Endodermal cell (in vitro differentiated cells): ENCODE results near the gene ZC3H8. TPM values are rescaled to one million over a fixed set of nuclear protein-coding genes. Genes with fewer than 3 reads are reported as not detected.

Experiments used
- DNase-seq: peaks from one replicate; pipeline ENCODE4 v3.0.0-alpha.2; 2017
- H3K27ac ChIP-seq: 2 replicates; pipeline ENCODE4 v1.5.1; 2013; ENCODE audit warnings: mild to moderate bottlenecking, low read depth, low read length, moderate library complexity
- H3K27me3 ChIP-seq: 2 replicates; pipeline ENCODE4 v1.6.1; 2013; ENCODE audit warnings: mild to moderate bottlenecking, low read length, moderate library complexity; ENCODE audit not compliant: insufficient read depth, control insufficient read depth, poor library complexity, severe bottlenecking
- H3K36me3 ChIP-seq: 2 replicates; pipeline ENCODE4 v1.7.0; 2013; ENCODE audit warnings: mild to moderate bottlenecking, low read length, moderate library complexity; ENCODE audit not compliant: control insufficient read depth, insufficient read depth
- H3K4me1 ChIP-seq: one replicate; pipeline ENCODE4 v1.7.0; 2013; ENCODE audit warnings: low read length; ENCODE audit not compliant: control insufficient read depth, insufficient read depth
- H3K4me3 ChIP-seq: 2 replicates; pipeline ENCODE4 v1.5.1; 2013; ENCODE audit warnings: mild to moderate bottlenecking, low read length, moderate library complexity
- H3K9ac ChIP-seq: 2 replicates; pipeline ENCODE4 v1.6.1; 2013; ENCODE audit warnings: mild to moderate bottlenecking, low read length, moderate library complexity; ENCODE audit not compliant: poor library complexity, severe bottlenecking; ENCODE audit errors: extremely low read depth
- H3K9me3 ChIP-seq: 2 replicates; pipeline ENCODE4 v1.6.1; 2013; ENCODE audit warnings: mild to moderate bottlenecking, low read length, moderate library complexity; ENCODE audit not compliant: control insufficient read depth
- H3K27ac Mint-ChIP-seq: 2 replicates; pipeline ENCODE4 v1.8.0; 2020; ENCODE audit warnings: mixed read lengths
- H3K27me3 Mint-ChIP-seq: 2 replicates; pipeline ENCODE4 v1.8.0; 2021; ENCODE audit warnings: mild to moderate bottlenecking, mixed read lengths; ENCODE audit not compliant: insufficient read depth
- H3K36me3 Mint-ChIP-seq: 2 replicates; pipeline ENCODE4 v1.8.0; 2020; ENCODE audit warnings: low read depth, mixed read lengths
- H3K4me1 Mint-ChIP-seq: 2 replicates; pipeline ENCODE4 v1.8.0; 2020; ENCODE audit warnings: mixed read lengths
- H3K4me3 Mint-ChIP-seq: 2 replicates; pipeline ENCODE4 v1.8.0; 2020; ENCODE audit warnings: mild to moderate bottlenecking, moderate library complexity, mixed read lengths
- H3K9me3 Mint-ChIP-seq: 2 replicates; pipeline ENCODE4 v1.8.0; 2020; ENCODE audit warnings: mild to moderate bottlenecking, mixed read lengths
- WGBS, 2 experiments: methylation state at CpG; one replicate each; pipeline versions ENCODE4 v1.1.5 to v1.1.7; 2013; ENCODE audit warnings: missing lambda C conversion rate in 2 of 2, mixed read lengths in 1 of 2; ENCODE audit not compliant: insufficient coverage in 1 of 2, insufficient read length in 1 of 2; 5-methylcytosine and 5-hydroxymethylcytosine counted together
- total RNA-seq, 2 donors: library from RNA; stranded (reverse); fragmentation: NEBNext Ultra II Directional in 1 of 2; extraction: Animal tissue kit (Norgen Biotek cat#: 25700) in 1 of 2; gene quantifications; 2 replicates in 1 of 2; 3 replicates in 1 of 2; pipeline ENCODE4 v1.2.1, GENCODE V29; 2021
- TF ChIP-seq, protein P1 (sequence below): fragments of 200-600 bp; sonication (generic); conservative IDR thresholded peaks from 2 replicates; pipeline ENCODE4 v1.5.0; 2021; ENCODE audit warnings: antibody characterized with exemption, mild to moderate bottlenecking

Gene ZC3H8
- total RNA-seq, 2 donors from 2014 or later: 8.3 to 10.6 TPM

DNA sequence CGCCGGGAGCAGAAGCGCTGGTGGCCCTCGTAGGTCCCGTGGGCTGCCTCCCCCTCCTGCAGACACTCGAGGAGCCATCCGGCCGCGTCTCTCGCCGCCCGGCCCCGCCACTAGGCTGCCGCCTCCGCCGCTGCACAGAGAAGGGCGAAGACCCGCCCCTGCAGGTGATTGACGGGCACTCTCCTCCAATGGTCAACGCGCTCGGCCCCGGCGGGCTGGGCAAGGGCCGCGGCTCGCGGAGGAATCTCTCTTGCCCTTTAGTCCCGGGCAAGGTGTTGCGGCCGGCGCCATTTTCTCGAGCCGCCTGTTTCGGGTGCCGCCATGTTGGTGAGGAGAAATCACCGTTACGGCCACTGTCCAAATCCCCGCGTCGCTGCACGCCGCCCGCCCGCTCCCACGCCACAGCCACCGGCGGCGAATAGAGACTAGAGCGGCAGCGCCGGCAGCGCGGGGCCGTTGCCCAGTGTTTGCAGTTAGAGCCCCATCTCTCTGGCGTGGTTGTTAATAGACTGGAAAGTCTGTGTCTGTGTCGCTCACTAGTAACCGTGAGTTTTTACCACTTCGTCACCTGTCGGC is 20.6 kb upstream of the ZC3H8 start, which contains the start of gene ZC3H6:
Gene ZC3H6 (plus strand): TSS at position 287 of the 576 bp plus-strand sequence. CDS start 398 bp downstream, outside the sequence.
- Histone ChIP-seq H3K27ac (peak within 1 kb of the TSS; percentile 100), H3K36me3 (no peaks in the 10 kb centered on the region), H3K4me3 (peak within 1 kb of the TSS; percentile 93), H3K9me3 (no peaks in the 10 kb centered on the region), H3K9ac (peak within 1 kb of the TSS; percentile 99), H3K4me1 (peaks cover 8% of the 10 kb centered on the region), H3K27me3 (no peaks in the 10 kb centered on the region)
- no peaks in the 10 kb centered on the region for H3K36me3 Mint-ChIP-seq
- WGBS, 2 experiments: 0 to 1% methylated on average over 31 to 60 of the region's 60 CpGs
- H3K27ac Mint-ChIP-seq: peak within 1 kb of the TSS; percentile 96
- H3K4me3 Mint-ChIP-seq: peak within 1 kb of the TSS; percentile 82
- peaks cover 2% of the 10 kb centered on the region for H3K9me3 Mint-ChIP-seq
- no peaks in the 10 kb centered on the region for H3K27me3 Mint-ChIP-seq
- DNase-seq: peak; percentile 99
- H3K4me1 Mint-ChIP-seq: peaks cover 20% of the 10 kb centered on the region
- TF ChIP-seq, protein P1, sequence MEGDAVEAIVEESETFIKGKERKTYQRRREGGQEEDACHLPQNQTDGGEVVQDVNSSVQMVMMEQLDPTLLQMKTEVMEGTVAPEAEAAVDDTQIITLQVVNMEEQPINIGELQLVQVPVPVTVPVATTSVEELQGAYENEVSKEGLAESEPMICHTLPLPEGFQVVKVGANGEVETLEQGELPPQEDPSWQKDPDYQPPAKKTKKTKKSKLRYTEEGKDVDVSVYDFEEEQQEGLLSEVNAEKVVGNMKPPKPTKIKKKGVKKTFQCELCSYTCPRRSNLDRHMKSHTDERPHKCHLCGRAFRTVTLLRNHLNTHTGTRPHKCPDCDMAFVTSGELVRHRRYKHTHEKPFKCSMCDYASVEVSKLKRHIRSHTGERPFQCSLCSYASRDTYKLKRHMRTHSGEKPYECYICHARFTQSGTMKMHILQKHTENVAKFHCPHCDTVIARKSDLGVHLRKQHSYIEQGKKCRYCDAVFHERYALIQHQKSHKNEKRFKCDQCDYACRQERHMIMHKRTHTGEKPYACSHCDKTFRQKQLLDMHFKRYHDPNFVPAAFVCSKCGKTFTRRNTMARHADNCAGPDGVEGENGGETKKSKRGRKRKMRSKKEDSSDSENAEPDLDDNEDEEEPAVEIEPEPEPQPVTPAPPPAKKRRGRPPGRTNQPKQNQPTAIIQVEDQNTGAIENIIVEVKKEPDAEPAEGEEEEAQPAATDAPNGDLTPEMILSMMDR: peak; percentile 18

- Mint-ChIP-seq H3K27ac (peak overlapping the region; percentile 92), H3K4me3 (peak overlapping the region; percentile 24), H3K9me3 (peaks cover 6% of the 10 kb centered on the region), H3K36me3 (no peaks in the 10 kb centered on the region), H3K4me1 (peaks cover 20% of the 10 kb centered on the region), H3K27me3 (no peaks in the 10 kb centered on the region)
- WGBS, 2 experiments: 90% methylated on average over 5 of the region's 5 CpGs; no CpG with 5 or more reads in 1 of the 2 experiments
- H3K9me3 ChIP-seq: peaks cover 6% of the 10 kb centered on the region
- H3K27ac ChIP-seq: no peak overlapping the region
- TF ChIP-seq, protein P1: no peak
- DNase-seq: no peak
- H3K9ac ChIP-seq: no peak overlapping the region
- H3K36me3 ChIP-seq: no peaks in the 10 kb centered on the region
- H3K4me3 ChIP-seq: no peak overlapping the region
- H3K4me1 ChIP-seq: peaks cover 8% of the 10 kb centered on the region
- H3K27me3 ChIP-seq: no peaks in the 10 kb centered on the region
These were observed 18.5 kb upstream of the ZC3H8 start for GRCh38 chr2:112273349-112273748.

DNA sequence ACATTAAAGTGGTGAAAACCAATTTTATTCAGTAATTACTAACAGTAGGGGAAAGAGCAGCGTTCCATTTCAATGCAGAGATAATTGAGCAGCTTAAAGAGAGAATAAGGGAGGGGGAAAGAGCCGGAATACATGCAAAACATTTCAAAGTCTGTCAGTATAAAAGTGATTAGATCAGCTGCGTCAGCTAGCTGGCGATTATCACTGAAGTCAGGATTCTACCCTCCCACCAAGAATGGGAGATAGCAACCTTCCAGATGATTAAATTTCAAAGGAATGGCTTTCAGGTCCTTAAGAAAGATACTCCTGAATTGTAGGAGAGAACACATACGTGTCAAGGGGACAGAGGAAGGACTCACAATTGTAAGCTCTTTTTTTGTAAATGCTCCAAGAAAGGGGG is 17.8 kb upstream of the ZC3H8 start:
- H3K4me3 Mint-ChIP-seq: no peak overlapping the region
- no peak overlapping the region for H3K27ac ChIP-seq
- H3K27me3 ChIP-seq: no peaks in the 10 kb centered on the region
- H3K27me3 Mint-ChIP-seq: no peaks in the 10 kb centered on the region
- H3K4me1 ChIP-seq: peaks cover 8% of the 10 kb centered on the region
- TF ChIP-seq, protein P1: no peak
- WGBS, 2 experiments: 66 to 82% methylated on average over 4 to 5 of the region's 5 CpGs
- H3K27ac Mint-ChIP-seq: peak overlapping the region; percentile 92
- peaks cover 13% of the 10 kb centered on the region for H3K9me3 ChIP-seq
- no peaks in the 10 kb centered on the region for H3K36me3 Mint-ChIP-seq
- no peak overlapping the region for H3K9ac ChIP-seq
- no peaks in the 10 kb centered on the region for H3K36me3 ChIP-seq
- H3K9me3 Mint-ChIP-seq: peaks cover 11% of the 10 kb centered on the region
- peaks cover 20% of the 10 kb centered on the region for H3K4me1 Mint-ChIP-seq
- DNase-seq: no peak
- no peak overlapping the region for H3K4me3 ChIP-seq
